ENCODE measurements around the gene NFKB2.

DNA sequence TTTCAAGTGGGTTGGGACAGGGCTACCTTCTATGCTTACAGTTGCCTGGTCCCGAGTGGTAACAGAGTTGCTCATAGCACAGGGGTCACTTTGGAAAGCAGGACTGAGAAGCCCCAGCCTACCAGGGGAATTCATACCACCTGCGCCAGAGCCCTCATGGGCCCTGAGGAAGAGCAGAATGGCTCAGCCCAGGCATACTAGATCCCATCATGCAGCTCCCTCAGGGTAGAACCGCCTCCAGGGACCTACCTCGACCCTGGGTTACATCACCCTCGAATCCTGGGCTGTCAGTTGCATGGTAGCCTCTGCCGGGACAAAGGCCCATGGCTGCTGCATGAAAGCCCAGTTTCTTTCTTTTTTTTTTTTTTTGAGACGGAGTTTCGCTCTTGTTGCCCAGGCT, 34.0 kb downstream of the NFKB2 start:
- TF ChIP-seq EZH2 (IDR thresholded peaks at IDR 0.05; ENCODE audit: insufficient read depth, poor library complexity, severe bottlenecking) (no peak), EZH2phosphoT487 (IDR thresholded peaks at IDR 0.05; ENCODE audit: insufficient read depth, low read depth) (no peak)
